ENCODE data around the gene LRP1.

LRP1 gene

DNA sequence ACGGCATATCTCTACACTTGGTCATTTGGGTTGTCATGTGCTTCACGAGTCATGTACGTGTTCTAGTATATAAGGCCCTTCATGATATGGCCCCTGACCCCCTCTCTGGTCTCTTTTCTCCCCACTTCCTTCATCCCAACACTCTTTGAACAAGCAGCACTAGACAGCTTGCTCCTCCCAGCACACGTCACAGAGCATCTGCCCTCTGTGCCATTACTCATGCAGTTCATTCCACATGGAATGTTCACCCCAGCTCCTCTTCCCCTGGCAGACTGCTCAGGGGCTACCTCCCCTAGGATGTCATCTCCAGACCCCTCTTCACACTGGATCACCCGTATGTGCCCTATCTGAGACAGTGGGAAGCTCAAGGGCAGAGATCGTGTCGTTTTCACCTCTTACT lies 33.2 kb downstream of the LRP1 start:
- no peak for DNase-seq (ENCODE audit: low read depth)
- TF ChIP-seq, protein P1, sequence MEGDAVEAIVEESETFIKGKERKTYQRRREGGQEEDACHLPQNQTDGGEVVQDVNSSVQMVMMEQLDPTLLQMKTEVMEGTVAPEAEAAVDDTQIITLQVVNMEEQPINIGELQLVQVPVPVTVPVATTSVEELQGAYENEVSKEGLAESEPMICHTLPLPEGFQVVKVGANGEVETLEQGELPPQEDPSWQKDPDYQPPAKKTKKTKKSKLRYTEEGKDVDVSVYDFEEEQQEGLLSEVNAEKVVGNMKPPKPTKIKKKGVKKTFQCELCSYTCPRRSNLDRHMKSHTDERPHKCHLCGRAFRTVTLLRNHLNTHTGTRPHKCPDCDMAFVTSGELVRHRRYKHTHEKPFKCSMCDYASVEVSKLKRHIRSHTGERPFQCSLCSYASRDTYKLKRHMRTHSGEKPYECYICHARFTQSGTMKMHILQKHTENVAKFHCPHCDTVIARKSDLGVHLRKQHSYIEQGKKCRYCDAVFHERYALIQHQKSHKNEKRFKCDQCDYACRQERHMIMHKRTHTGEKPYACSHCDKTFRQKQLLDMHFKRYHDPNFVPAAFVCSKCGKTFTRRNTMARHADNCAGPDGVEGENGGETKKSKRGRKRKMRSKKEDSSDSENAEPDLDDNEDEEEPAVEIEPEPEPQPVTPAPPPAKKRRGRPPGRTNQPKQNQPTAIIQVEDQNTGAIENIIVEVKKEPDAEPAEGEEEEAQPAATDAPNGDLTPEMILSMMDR (IDR thresholded peaks at IDR 0.05; ENCODE audit: control insufficient read depth, extremely low read depth, insufficient read depth): no peak
- no peak overlapping the region for H3K4me3 ChIP-seq (ENCODE audit: low read depth, low read length)

DNA sequence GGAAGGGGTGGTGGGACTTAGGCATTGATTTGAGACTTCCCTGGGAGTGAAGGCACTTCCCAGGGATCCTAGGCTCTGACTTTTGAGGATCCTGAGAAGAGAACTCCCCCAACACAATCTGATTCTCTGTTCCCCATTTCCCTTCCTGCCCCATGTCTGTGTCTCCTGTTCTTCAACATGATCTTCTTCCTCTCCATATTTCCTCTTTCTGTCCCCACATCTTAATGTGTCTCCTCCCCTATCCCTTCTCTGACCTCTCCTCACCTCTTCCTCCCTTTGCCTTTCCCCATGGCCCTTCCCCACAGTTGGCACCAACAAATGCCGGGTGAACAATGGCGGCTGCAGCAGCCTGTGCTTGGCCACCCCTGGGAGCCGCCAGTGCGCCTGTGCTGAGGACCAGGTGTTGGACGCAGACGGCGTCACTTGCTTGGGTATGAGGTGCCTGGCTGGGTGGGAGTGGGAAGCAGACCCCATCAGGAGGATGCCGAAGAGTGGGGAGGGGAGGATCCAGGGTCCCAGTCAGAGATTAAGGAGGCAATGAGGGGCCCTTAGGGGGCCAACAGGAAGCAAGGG lies 34.4 kb downstream of the LRP1 start:
- no peak overlapping the region for H3K4me3 ChIP-seq (ENCODE audit: low read depth, low read length)
- TF ChIP-seq, protein P1 (IDR thresholded peaks at IDR 0.05; ENCODE audit: control insufficient read depth, extremely low read depth, insufficient read depth): no peak
- DNase-seq (ENCODE audit: low read depth): no peak

DNA sequence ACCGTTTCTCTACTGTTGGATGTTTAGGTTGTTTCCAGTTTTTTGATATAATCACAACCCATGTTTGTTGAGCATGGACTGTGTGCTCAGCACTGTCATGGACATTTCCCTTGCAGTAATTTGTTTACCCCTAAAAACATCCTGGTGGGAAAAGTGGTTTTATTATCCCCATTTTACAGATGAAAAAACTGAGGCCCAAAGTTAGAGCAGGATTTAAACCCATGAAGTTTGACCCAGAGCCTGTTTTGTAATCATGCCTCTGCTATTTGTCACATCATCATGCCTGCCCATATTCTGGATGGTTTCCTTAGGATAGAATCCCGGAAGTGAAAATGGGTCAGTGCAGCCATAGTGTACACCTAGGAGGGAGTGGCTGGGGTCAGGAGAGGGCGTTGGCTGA lies 36.2 kb downstream of the LRP1 start:
- TF ChIP-seq, protein P1 (IDR thresholded peaks at IDR 0.05; ENCODE audit: control insufficient read depth, extremely low read depth, insufficient read depth): no peak
- no peak overlapping the region for H3K4me3 ChIP-seq (ENCODE audit: low read depth, low read length)
- no peak for DNase-seq (ENCODE audit: low read depth)

DNA sequence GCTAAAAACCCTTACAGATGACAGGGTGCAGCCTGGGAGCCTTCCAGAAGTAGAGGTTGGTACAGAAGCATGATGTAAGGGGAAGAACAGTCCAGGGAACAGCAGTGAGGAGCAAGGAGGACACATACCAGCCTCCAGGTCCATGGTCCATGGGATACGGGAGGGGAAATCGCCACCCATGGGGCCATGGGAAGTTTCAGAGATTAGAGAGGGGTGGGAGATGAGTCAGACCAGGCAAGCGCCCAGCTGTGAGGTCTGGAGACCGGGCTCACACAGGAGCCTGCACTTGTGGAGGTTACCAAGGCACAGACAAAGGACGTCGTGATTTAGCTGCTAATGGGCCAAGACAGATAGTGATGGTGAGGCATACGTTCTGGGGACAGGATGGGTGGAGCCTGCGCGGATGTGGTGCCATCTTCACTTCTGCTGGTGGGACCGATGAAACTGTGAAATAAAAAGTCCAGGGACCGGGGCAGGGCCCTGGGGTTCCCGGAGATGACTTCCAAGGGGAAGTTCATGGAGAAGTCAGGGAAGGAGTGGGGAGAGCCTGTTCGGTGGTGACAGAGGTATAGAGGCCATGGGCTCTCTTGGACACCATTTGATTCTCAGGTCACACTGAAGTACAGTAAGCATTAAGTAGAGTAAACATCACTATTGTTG lies 36.8 kb downstream of the LRP1 start:
- no peak overlapping the region for H3K4me3 ChIP-seq (ENCODE audit: low read depth, low read length)
- no peak for DNase-seq (ENCODE audit: low read depth)
- TF ChIP-seq, protein P1 (IDR thresholded peaks at IDR 0.05; ENCODE audit: control insufficient read depth, extremely low read depth, insufficient read depth): no peak

DNA sequence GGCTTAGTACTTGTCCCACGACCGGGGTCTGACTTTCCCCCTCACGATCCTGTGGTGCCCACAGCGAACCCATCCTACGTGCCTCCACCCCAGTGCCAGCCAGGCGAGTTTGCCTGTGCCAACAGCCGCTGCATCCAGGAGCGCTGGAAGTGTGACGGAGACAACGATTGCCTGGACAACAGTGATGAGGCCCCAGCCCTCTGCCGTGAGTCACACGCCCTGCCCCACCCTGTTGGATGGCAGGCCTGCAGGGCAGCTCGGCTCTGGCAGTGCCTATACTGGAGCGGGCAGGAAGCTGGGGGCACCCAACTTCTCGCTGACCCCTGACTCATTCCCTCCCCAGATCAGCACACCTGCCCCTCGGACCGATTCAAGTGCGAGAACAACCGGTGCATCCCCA lies 37.5 kb downstream of the LRP1 start:
- TF ChIP-seq, protein P1 (IDR thresholded peaks at IDR 0.05; ENCODE audit: control insufficient read depth, extremely low read depth, insufficient read depth): no peak
- no peak overlapping the region for H3K4me3 ChIP-seq (ENCODE audit: low read depth, low read length)
- DNase-seq (ENCODE audit: low read depth): no peak

DNA sequence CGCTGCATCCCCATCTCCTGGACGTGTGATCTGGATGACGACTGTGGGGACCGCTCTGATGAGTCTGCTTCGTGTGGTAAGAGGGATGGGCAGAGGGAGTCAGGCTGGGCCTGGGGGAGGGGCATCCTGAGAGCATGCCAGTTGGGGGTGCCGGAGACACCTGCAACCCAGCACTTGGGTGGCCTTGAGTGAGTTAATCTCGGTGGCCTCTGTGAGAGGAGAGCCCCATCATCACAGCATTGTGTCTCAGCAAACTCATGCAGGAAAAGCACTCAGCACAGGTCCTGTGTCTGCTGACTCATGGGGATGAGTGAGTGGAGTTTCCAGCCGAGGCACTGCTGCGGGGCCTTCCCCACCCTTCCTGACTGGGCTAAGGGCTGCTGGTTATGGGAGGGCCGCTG lies 38.7 kb downstream of the LRP1 start:
- no peak overlapping the region for H3K4me3 ChIP-seq (ENCODE audit: low read depth, low read length)
- DNase-seq (ENCODE audit: low read depth): no peak

More for the DNA sequence above, 38.7 kb downstream of the LRP1 start:
- TF ChIP-seq, protein P1 (IDR thresholded peaks at IDR 0.05; ENCODE audit: control insufficient read depth, extremely low read depth, insufficient read depth): no peak

Data from LNCaP clone FGC (cell line).